Ishikawa (cell line): ENCODE results near the gene UTS2B.

ENCODE experiments used
- CEBPB ChIP-seq: IDR thresholded peaks from 2 replicates; pipeline ENCODE4 v1.6.1; 2012
- CREB1 ChIP-seq: IDR thresholded peaks from 2 replicates; pipeline ENCODE4 v1.6.1; 2012; ENCODE audit warnings: low read depth
- EGR1 ChIP-seq: IDR thresholded peaks from 2 replicates; pipeline ENCODE4 v1.6.1; 2012
- EP300 ChIP-seq: IDR thresholded peaks from 2 replicates; pipeline ENCODE4 v1.6.1; 2012; ENCODE audit warnings: borderline replicate concordance
- MAX ChIP-seq: IDR thresholded peaks from 2 replicates; pipeline ENCODE4 v1.6.1; 2012
- RAD21 ChIP-seq: IDR thresholded peaks from 2 replicates; pipeline ENCODE4 v1.6.1; 2012; ENCODE audit warnings: low read depth
- ZBTB7A ChIP-seq: IDR thresholded peaks from 2 replicates; pipeline ENCODE4 v1.6.1; 2012; ENCODE audit warnings: low read depth

GRCh38 chr3:191324936-191325335 is 5.4 kb downstream of the UTS2B start:
- TF ChIP-seq EP300 (no peak), CREB1 (no peak), RAD21 (no peak), MAX (no peak), ZBTB7A (no peak), EGR1 (no peak), CEBPB (no peak)
